Left ventricle myocardium inferior (tissue), 1 donor: ENCODE data around the gene POU2F3. TPM values are rescaled to one million over a fixed set of nuclear protein-coding genes. Genes with fewer than 3 reads are reported as not detected.

Source experiments
- DNase-seq: peaks from one replicate; pipeline ENCODE4 v3.0.0-alpha.2; 2020
- H3K27ac ChIP-seq: fragments of 200-600 bp; replicated peaks from 2 replicates; pipeline ENCODE4 v1.8.0; 2021
- H3K27me3 ChIP-seq: fragments of 200-600 bp; 2 replicates; pipeline ENCODE4 v1.8.0; 2021; ENCODE audit warnings: low read depth
- H3K36me3 ChIP-seq: fragments of 200-600 bp; 2 replicates; pipeline ENCODE4 v1.8.0; 2021
- H3K4me1 ChIP-seq: fragments of 200-600 bp; 2 replicates; pipeline ENCODE4 v1.8.0; 2021
- H3K4me3 ChIP-seq: fragments of 200-600 bp; 2 replicates; pipeline ENCODE4 v1.8.0; 2021; ENCODE audit warnings: mild to moderate bottlenecking, moderate library complexity
- H3K9me3 ChIP-seq: fragments of 200-600 bp; replicated peaks from 2 replicates; pipeline ENCODE4 v1.8.0; 2021
- intact Hi-C: fragments of 100-400 bp; cut with micrococcal nuclease; formaldehyde crosslinking; loops from one replicate; pipeline ENCODE4 v1.11.0; 2022
- total RNA-seq: library from RNA; stranded (reverse); fragmentation: NEBNext Ultra II Directional; extraction: Animal tissue kit (Norgen Biotek cat#: 25700); gene quantifications from one replicate; pipeline ENCODE4 v1.2.1, GENCODE V29; 2021
- TF ChIP-seq, protein P1 (sequence below): fragments of 200-600 bp; IDR thresholded peaks from 2 replicates; pipeline ENCODE4 v1.8.0; 2021; ENCODE audit warnings: antibody characterized with exemption, mild to moderate bottlenecking, borderline replicate concordance
- donor health status: DM: no; HTN: yes; CAD: no; lungs with severe emphysema.

The POU2F3 gene
- total RNA-seq, 1 donor from 2014 or later = not detected

DNA sequence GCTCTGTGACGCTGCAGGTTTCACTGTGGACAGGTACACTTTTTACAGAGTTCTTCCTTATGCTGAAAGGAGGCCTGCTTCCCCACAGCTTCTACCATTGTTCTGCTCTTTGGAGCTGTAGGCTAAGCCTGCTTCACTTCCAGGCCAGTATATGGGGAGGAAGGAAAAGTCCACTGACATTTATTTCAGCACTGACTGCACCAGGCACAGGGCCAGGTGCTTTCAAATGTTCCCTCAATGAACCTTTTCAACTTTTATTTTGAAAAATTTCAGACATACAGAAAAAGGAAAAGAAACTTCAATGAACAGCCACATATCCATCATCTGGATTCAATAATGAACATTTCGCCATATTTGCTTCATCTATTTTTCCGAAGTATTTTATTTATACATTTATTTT lies 22.0 kb downstream of the POU2F3 start:
- H3K36me3 ChIP-seq = no peaks in the 10 kb centered on the region
- H3K27ac ChIP-seq = no peak overlapping the region
- H3K27me3 ChIP-seq = peaks cover 58% of the 10 kb centered on the region
- no peak overlapping the region for H3K4me3 ChIP-seq
- H3K9me3 ChIP-seq = no peaks in the 10 kb centered on the region
- H3K4me1 ChIP-seq = no peaks in the 10 kb centered on the region
- intact Hi-C loops = no loop called here
- no peak for DNase-seq
- TF ChIP-seq, protein P1, sequence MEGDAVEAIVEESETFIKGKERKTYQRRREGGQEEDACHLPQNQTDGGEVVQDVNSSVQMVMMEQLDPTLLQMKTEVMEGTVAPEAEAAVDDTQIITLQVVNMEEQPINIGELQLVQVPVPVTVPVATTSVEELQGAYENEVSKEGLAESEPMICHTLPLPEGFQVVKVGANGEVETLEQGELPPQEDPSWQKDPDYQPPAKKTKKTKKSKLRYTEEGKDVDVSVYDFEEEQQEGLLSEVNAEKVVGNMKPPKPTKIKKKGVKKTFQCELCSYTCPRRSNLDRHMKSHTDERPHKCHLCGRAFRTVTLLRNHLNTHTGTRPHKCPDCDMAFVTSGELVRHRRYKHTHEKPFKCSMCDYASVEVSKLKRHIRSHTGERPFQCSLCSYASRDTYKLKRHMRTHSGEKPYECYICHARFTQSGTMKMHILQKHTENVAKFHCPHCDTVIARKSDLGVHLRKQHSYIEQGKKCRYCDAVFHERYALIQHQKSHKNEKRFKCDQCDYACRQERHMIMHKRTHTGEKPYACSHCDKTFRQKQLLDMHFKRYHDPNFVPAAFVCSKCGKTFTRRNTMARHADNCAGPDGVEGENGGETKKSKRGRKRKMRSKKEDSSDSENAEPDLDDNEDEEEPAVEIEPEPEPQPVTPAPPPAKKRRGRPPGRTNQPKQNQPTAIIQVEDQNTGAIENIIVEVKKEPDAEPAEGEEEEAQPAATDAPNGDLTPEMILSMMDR = no peak

DNA sequence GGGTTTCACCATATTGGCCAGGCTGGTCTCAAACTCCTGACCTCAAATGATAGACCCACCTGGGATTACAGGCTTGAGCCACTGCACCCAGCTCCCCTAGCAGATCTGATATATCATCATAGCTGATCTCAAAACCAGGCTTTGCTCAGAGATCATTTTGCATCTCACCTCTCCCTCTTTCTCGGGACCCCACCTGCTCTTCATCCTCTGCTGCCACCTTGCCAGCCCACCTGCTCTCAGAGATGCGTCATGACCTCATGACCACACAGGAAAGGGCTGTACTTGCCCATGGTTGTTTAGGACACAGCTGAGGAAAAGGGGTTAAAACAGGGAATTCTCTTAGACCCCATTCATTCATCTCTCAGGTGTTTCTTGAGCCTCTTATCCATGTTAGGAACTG lies 27.4 kb downstream of the POU2F3 start:
- DNase-seq = no peak
- H3K36me3 ChIP-seq = no peaks in the 10 kb centered on the region
- no peak overlapping the region for H3K4me3 ChIP-seq
- no peaks in the 10 kb centered on the region for H3K9me3 ChIP-seq
- TF ChIP-seq, protein P1 = no peak
- H3K27me3 ChIP-seq = peaks cover 74% of the 10 kb centered on the region
- no peaks in the 10 kb centered on the region for H3K4me1 ChIP-seq
- intact Hi-C loops = no loop called here
- H3K27ac ChIP-seq = no peak overlapping the region

DNA sequence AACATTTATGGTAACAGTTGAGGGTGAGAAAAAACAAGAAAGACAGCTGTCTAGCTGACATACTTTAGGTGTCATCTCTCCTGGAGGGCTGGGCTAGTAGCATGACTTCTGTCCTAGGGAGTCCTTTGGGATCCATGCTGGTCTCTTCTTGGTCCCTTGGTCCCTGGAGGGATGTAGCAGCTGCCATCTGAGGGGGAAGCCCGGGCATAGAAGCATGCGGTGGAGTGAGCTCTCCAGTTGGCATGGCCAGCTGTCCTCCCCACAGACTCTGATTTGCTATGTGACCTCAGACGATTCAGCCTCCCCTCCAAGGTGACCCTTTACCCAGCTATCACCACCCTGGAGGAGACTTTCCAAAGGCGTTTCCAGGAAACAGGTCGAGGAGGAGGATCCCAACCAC lies 28.7 kb downstream of the POU2F3 start:
- no peak for DNase-seq

GRCh38 chr11:120270386-120270785 lies 30.4 kb downstream of the POU2F3 start:
- no peak for DNase-seq
- Histone ChIP-seq H3K4me1 (no peaks in the 10 kb centered on the region), H3K4me3 (no peak overlapping the region), H3K36me3 (no peaks in the 10 kb centered on the region), H3K9me3 (no peaks in the 10 kb centered on the region), H3K27me3 (peaks cover 61% of the 10 kb centered on the region), H3K27ac (no peak overlapping the region)
- intact Hi-C loops = no loop called here
- TF ChIP-seq, protein P1 = no peak

More for the DNA sequence above, 28.7 kb downstream of the POU2F3 start:
- TF ChIP-seq, protein P1 = no peak
- no peaks in the 10 kb centered on the region for H3K9me3 ChIP-seq
- no peak overlapping the region for H3K27ac ChIP-seq
- intact Hi-C loops = no loop called here
- no peaks in the 10 kb centered on the region for H3K36me3 ChIP-seq
- H3K4me1 ChIP-seq = no peaks in the 10 kb centered on the region
- H3K4me3 ChIP-seq = no peak overlapping the region
- peaks cover 74% of the 10 kb centered on the region for H3K27me3 ChIP-seq

GRCh38 chr11:120271672-120272071 lies 31.7 kb downstream of the POU2F3 start:
- Histone ChIP-seq H3K36me3 (no peaks in the 10 kb centered on the region), H3K9me3 (no peaks in the 10 kb centered on the region)
- intact Hi-C loops = no loop called here

More at GRCh38 chr11:120271672-120272071, 31.7 kb downstream of the POU2F3 start:
- DNase-seq = no peak
- no peak overlapping the region for H3K27ac ChIP-seq
- H3K27me3 ChIP-seq = peaks cover 48% of the 10 kb centered on the region
- no peaks in the 10 kb centered on the region for H3K4me1 ChIP-seq
- TF ChIP-seq, protein P1 = no peak
- H3K4me3 ChIP-seq = no peak overlapping the region
